Cardiac muscle cell (in vitro differentiated cells and primary cell): Measurements from ENCODE around the gene TBC1D13. TPM values are rescaled to one million over a fixed set of nuclear protein-coding genes. Genes with fewer than 3 reads are reported as not detected.

Source experiments
- DNase-seq, 2 donors: peaks; one replicate each; pipeline versions ENCODE4 v3.0.0 to v3.0.0-alpha.2; 2010 to 2017; ENCODE audit warnings: low read depth in 1 of 2, low spot score in 1 of 2
- H3K27ac ChIP-seq: fragments of 200-600 bp; sonication (generic); 2 replicates; pipeline ENCODE4 v1.5.1; 2016
- H3K27me3 ChIP-seq: fragments of 200-600 bp; sonication (generic); 2 replicates; pipeline ENCODE4 v1.6.0; 2016; ENCODE audit warnings: control low read depth
- H3K36me3 ChIP-seq: fragments of 200-600 bp; sonication (generic); 2 replicates; pipeline ENCODE4 v1.5.1; 2016; ENCODE audit warnings: control low read depth
- H3K4me1 ChIP-seq: fragments of 200-600 bp; sonication (generic); 2 replicates; pipeline ENCODE4 v1.8.1; 2017; ENCODE audit warnings: low read depth, mild to moderate bottlenecking, mixed run types
- H3K4me3 ChIP-seq: fragments of 200-600 bp; sonication (generic); 2 replicates; pipeline ENCODE4 v1.5.1; 2016; ENCODE audit warnings: mild to moderate bottlenecking
- H3K9me3 ChIP-seq: fragments of 200-600 bp; sonication (generic); 2 replicates; pipeline ENCODE4 v1.5.1; 2017; ENCODE audit warnings: low read depth, mild to moderate bottlenecking, control low read depth
- CTCF ChIP-seq: IDR thresholded peaks from 2 replicates; pipeline ENCODE4 v1.5.1; 2012; ENCODE audit warnings: low read depth, mild to moderate bottlenecking, low read length
- polyA plus RNA-seq: library from polyadenylated mRNA; unstranded; fragments of >200 nt; fragmentation: Nextera tagmentation; extraction: Ambion mirVana; gene quantifications from 2 replicates; pipeline ENCODE4 v1.2.1, GENCODE V29; 2016
- total RNA-seq: library from RNA; depleted of rRNA; stranded (reverse); fragments of >200 nt; gene quantifications from 2 replicates; pipeline ENCODE4 v1.2.3, GENCODE V29; 2016

Gene TBC1D13
- total and polyA plus RNA-seq, 2 experiments from 2014 or later: 24.6 to 39.4 TPM

GRCh38 chr9:128823362-128823902 is 36.4 kb downstream of the TBC1D13 start:
- Histone ChIP-seq H3K27me3 (no peaks in the 10 kb centered on the region), H3K9me3 (no peaks in the 10 kb centered on the region), H3K27ac (no peak overlapping the region), H3K4me1 (peaks cover 10% of the 10 kb centered on the region), H3K4me3 (no peak overlapping the region), H3K36me3 (peaks cover 22% of the 10 kb centered on the region)
- no peak for TF ChIP-seq CTCF
- no peak for DNase-seq

GRCh38 chr9:128823903-128824406 is 36.9 kb downstream of the TBC1D13 start:
- DNase-seq: no peak
- TF ChIP-seq CTCF: no peak
- Histone ChIP-seq H3K36me3 (peaks cover 22% of the 10 kb centered on the region), H3K4me3 (no peak overlapping the region), H3K9me3 (no peaks in the 10 kb centered on the region), H3K27ac (no peak overlapping the region), H3K27me3 (no peaks in the 10 kb centered on the region), H3K4me1 (peaks cover 14% of the 10 kb centered on the region)

- Histone ChIP-seq H3K36me3 (peaks cover 22% of the 10 kb centered on the region), H3K27ac (no peak overlapping the region), H3K9me3 (no peaks in the 10 kb centered on the region), H3K4me1 (peaks cover 8% of the 10 kb centered on the region), H3K27me3 (no peaks in the 10 kb centered on the region), H3K4me3 (no peak overlapping the region)
- DNase-seq: no peak
- TF ChIP-seq CTCF: no peak
Measured at GRCh38 chr9:128824911-128825310, 37.9 kb downstream of the TBC1D13 start.

GRCh38 chr9:128825923-128826700 is 39.1 kb downstream of the TBC1D13 start:
- H3K27ac ChIP-seq: no peak overlapping the region
- peaks cover 22% of the 10 kb centered on the region for H3K36me3 ChIP-seq
- no peaks in the 10 kb centered on the region for H3K9me3 ChIP-seq
- H3K4me1 ChIP-seq: peaks cover 5% of the 10 kb centered on the region
- DNase-seq: no peak
- H3K27me3 ChIP-seq: no peaks in the 10 kb centered on the region
- no peak overlapping the region for H3K4me3 ChIP-seq
- no peak for TF ChIP-seq CTCF

GRCh38 chr9:128828267-128828666 is 41.2 kb downstream of the TBC1D13 start:
- H3K27me3 ChIP-seq: no peaks in the 10 kb centered on the region
- no peaks in the 10 kb centered on the region for H3K9me3 ChIP-seq
- peaks cover 5% of the 10 kb centered on the region for H3K4me1 ChIP-seq
- H3K4me3 ChIP-seq: no peak overlapping the region
- H3K27ac ChIP-seq: no peak overlapping the region
- peaks cover 16% of the 10 kb centered on the region for H3K36me3 ChIP-seq
- DNase-seq: no peak
- TF ChIP-seq CTCF: no peak
